GM12892 (cell line): Measurements from ENCODE around the gene CHST11.

Source experiments
- POLR2A ChIP-seq: IDR thresholded peaks from 2 replicates; pipeline ENCODE4 v1.6.1; 2011; ENCODE audit warnings: low read depth, low read length, control low read depth
- POLR2AphosphoS5 ChIP-seq: IDR thresholded peaks from 2 replicates; pipeline ENCODE4 v1.6.1; 2011; ENCODE audit warnings: low read depth, low read length, control low read depth
- TAF1 ChIP-seq: IDR thresholded peaks from 2 replicates; pipeline ENCODE4 v1.6.1; 2011; ENCODE audit warnings: low read depth, mild to moderate bottlenecking, control low read depth, low read length, borderline replicate concordance

DNA sequence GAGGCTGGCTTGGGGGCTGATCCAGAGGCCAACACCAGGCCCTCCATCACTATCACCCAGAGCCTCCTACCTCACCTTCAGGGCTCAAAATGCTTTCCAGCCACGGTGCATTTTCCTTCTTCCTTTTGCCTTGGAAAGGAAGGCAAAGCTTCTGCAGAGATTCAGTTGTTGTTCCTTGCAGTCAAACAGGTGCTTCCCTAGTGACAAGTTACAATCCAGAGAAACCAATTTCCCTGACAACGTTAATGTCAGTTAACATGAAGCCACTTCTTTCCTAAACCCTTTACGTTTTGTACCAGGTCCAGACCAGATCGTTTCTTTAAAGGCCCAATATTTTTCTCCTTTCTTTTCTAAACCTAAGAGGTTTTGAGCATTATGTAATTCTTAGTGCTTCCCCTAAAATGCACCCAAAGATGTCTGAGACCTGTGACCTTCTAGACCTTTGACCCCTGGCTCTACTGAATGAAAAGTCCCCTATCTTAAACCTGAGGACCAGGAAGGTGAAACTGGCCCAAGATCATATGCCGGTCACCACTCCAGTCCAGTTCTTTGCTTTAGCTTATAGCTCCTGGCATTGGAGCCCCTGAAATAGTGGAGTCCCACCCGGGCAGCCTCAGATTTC is 289.8 kb downstream of the CHST11 start:
- no peak for TF ChIP-seq POLR2A
- no peak for TF ChIP-seq POLR2AphosphoS5
- no peak for TF ChIP-seq TAF1
